ENCODE measurements around the gene NPIPA2.
"Not testable (repeated sequence)": the region's sequence is repeated elsewhere in the genome, so short reads cannot be mapped to it uniquely, and the experiment has no call there.

NPIPA2 gene

DNA sequence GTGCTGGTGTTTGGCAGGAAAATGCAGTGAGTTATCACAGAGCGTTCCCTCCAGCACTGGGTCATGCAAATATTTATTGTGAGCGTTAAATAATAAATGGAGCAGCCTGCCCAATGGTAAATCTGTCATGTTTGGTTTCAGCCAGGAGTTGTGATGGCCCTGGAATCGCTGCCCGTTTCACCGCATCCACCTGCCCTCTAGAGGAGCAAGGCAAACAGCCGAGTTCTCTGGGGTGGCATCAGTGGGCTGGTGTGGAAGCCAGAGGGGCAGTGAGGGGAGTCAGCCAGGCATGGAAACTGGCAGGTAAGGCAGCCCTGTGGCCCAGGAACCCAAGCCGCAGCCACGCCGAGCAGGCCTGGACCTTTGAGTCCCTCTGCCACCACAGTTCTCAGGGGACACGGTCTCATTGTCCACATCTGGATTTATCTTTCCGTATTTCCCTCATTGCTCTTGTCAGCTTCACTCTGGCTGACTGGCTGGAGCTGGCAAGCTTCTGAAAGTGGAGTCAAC lies 37.1 kb downstream of the NPIPA2 start:
- H3K9me3 ChIP-seq (ENCODE audit: control insufficient read depth, insufficient read depth, low read depth, low read length); H3K36me3 ChIP-seq (ENCODE audit: control insufficient read depth, insufficient read depth, low read length); H3K9ac ChIP-seq (ENCODE audit: low read length); H3K27me3 ChIP-seq (ENCODE audit: control insufficient read depth, insufficient read depth, low read length); H3K4me3 ChIP-seq (ENCODE audit: low read depth, low read length); H3K27ac ChIP-seq (ENCODE audit: low read depth, low read length); H3K4me1 ChIP-seq (ENCODE audit: control insufficient read depth, insufficient read depth, low read length): not testable (repeated sequence)

DNA sequence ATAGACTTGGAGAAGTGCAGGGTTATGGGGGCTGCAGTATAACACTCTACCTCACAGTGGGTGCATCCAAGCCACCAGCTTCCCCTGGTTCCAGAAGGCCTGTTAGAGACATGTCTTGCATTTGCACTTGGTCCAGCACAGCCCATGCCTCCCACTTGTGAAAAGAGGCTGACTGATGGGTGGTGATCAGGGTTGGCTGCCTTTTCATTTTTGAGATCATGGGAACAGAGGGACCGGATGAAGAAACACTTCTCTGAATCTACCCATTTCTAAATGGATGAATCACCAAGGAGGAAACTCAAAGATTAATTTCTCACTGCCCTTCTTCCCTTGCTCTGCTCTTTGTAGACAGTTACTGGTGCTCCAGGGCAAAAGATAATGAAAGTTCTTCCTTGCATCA lies 43.8 kb downstream of the NPIPA2 start:
- not testable (repeated sequence) for H3K36me3 ChIP-seq (ENCODE audit: control insufficient read depth, insufficient read depth, low read length); H3K27me3 ChIP-seq (ENCODE audit: control insufficient read depth, insufficient read depth, low read length); H3K9me3 ChIP-seq (ENCODE audit: control insufficient read depth, insufficient read depth, low read depth, low read length); H3K4me3 ChIP-seq (ENCODE audit: low read depth, low read length); H3K9ac ChIP-seq (ENCODE audit: low read length); H3K4me1 ChIP-seq (ENCODE audit: control insufficient read depth, insufficient read depth, low read length); H3K27ac ChIP-seq (ENCODE audit: low read depth, low read length)

DNA sequence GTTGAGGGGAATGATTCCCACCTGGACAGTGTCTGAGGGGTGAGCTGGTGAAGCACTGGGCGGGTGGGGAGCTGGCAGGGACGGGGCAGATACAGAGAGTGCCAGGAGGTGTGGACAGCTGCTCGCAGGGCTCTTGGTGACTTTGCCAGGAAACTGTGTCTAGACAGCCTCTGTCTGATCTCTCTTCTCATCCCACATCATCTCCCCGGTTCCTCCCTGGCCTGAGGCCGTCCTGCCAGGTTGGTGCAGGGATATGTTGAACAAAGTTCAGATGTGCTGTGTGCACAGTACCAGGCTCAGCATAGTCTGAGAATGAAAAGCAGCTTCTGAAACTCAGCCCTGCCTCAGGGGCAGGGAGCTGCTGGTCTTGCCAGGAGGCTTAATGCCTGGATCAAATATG lies 47.2 kb downstream of the NPIPA2 start:
- H3K9ac ChIP-seq (ENCODE audit: low read length); H3K9me3 ChIP-seq (ENCODE audit: control insufficient read depth, insufficient read depth, low read depth, low read length); H3K27me3 ChIP-seq (ENCODE audit: control insufficient read depth, insufficient read depth, low read length); H3K27ac ChIP-seq (ENCODE audit: low read depth, low read length); H3K4me1 ChIP-seq (ENCODE audit: control insufficient read depth, insufficient read depth, low read length); H3K36me3 ChIP-seq (ENCODE audit: control insufficient read depth, insufficient read depth, low read length); H3K4me3 ChIP-seq (ENCODE audit: low read depth, low read length): not testable (repeated sequence)

DNA sequence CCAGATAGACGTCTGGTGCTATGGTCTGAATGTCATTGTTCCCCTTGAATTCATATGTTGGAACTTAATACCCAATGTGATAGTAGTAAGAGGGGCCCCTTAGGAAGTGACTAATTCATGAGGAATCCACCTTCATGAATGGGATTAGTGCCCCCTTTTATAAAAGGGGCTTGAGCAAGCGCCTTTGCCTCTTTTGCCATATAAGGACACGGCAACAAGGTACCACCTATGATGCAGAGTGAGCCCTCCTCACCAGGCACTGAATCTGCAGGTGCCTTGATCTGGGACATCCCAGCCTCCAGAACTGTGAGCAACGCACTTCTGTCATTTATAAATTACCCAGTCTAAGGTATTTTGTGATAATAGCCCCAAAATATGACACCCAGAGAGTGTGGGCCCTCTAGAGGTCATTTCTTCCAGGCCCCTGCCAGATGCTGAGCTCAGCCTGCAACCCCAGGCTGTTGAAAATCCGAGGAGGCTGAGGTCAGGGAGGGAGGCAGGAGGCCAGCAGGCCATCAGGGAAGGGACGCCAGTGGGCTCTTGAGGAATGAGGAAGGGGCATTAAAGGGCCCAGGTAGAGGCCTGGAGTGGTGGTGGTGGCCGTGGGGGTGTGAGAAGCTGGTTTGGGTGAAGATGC lies 48.1 kb downstream of the NPIPA2 start:
- not testable (repeated sequence) for H3K4me3 ChIP-seq (ENCODE audit: low read depth, low read length); H3K36me3 ChIP-seq (ENCODE audit: control insufficient read depth, insufficient read depth, low read length); H3K27me3 ChIP-seq (ENCODE audit: control insufficient read depth, insufficient read depth, low read length); H3K4me1 ChIP-seq (ENCODE audit: control insufficient read depth, insufficient read depth, low read length); H3K9ac ChIP-seq (ENCODE audit: low read length); H3K9me3 ChIP-seq (ENCODE audit: control insufficient read depth, insufficient read depth, low read depth, low read length); H3K27ac ChIP-seq (ENCODE audit: low read depth, low read length)

DNA sequence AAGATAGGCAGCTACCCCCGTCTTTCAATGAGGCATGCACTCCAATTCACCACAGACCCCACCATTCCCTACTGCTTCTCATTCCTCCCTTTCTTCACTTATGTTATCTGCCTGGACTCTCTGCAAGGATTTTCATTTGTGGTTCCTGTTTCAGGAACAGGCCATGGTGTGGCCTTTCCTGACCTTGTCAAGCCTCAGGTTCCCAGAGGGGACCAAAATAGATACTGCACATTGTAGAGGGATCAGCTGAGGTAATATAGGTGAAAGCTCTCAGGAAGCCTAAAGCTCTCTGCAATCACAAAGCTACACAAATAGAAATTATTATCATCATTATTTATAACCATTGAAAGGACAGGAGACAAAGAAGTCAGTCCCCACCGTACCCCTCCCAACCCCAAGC lies 50.6 kb downstream of the NPIPA2 start:
- not testable (repeated sequence) for H3K27ac ChIP-seq (ENCODE audit: low read depth, low read length); H3K4me3 ChIP-seq (ENCODE audit: low read depth, low read length); H3K9ac ChIP-seq (ENCODE audit: low read length); H3K27me3 ChIP-seq (ENCODE audit: control insufficient read depth, insufficient read depth, low read length); H3K9me3 ChIP-seq (ENCODE audit: control insufficient read depth, insufficient read depth, low read depth, low read length); H3K4me1 ChIP-seq (ENCODE audit: control insufficient read depth, insufficient read depth, low read length); H3K36me3 ChIP-seq (ENCODE audit: control insufficient read depth, insufficient read depth, low read length)

DNA sequence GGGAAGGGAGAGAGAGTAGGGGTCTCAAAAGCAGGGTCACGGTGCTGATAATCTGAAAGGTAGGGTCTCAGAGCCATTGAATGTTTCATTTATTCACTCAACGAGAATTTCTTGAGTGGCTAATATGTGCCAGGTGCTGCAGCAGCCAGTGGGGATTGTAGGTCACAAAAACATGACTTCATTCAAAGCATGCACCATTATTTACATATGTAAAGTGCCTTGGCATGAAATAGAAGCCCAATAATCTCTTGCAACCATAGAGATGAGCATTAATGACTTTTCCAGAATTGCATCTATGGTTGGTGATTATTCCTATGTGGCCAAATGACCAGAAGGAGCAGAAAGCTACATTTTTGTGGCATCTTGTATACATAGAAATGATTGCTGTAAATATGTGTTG lies 55.2 kb downstream of the NPIPA2 start:
- not testable (repeated sequence) for H3K4me3 ChIP-seq (ENCODE audit: low read depth, low read length); H3K36me3 ChIP-seq (ENCODE audit: control insufficient read depth, insufficient read depth, low read length); H3K27ac ChIP-seq (ENCODE audit: low read depth, low read length); H3K9me3 ChIP-seq (ENCODE audit: control insufficient read depth, insufficient read depth, low read depth, low read length); H3K9ac ChIP-seq (ENCODE audit: low read length); H3K4me1 ChIP-seq (ENCODE audit: control insufficient read depth, insufficient read depth, low read length); H3K27me3 ChIP-seq (ENCODE audit: control insufficient read depth, insufficient read depth, low read length)

DNA sequence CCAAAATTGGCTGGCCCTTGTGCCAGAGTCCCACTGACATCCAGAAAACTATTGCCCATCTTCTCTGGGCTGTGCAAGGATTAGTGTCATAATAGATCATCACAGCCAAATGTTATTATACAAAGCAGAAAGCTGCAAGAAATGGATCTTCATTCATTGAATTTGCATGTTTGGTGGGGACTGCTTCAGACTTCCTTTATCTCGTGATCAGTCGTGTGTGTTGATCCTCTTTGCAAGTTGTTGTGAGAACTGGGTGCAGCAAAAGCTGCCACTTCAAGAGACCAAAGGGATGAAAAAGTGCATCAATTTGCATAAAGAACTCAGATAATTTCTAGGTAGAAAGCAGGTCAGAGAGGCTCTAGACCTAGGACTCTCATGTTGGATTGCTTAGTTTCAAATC lies 61.2 kb downstream of the NPIPA2 start:
- not testable (repeated sequence) for H3K4me3 ChIP-seq (ENCODE audit: low read depth, low read length); H3K4me1 ChIP-seq (ENCODE audit: control insufficient read depth, insufficient read depth, low read length); H3K9ac ChIP-seq (ENCODE audit: low read length)

DNA sequence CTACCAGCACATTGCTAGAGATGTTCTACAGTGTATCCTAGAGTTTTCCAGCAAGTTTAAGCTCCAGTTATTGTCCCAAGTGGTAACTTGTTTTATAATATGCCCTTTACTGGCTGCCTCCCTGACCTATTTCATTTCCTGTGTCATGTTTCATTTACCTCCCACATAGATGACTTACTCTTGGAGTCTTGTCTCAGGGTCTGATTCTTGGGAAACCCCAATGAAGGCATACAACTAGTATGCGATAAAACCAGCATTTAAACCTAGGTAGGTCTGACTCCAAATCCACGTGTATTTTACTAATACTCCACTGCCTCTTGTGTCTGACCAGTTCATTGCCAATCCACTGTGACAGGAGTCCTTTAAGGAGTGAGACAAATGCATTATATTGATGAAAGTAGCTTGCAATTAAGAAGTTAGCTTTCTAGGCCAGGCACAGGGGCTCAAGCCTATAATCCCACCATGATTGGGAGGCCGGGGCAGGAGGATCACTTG lies 64.9 kb downstream of the NPIPA2 start:
- not testable (repeated sequence) for H3K4me3 ChIP-seq (ENCODE audit: low read depth, low read length); H3K4me1 ChIP-seq (ENCODE audit: control insufficient read depth, insufficient read depth, low read length); H3K36me3 ChIP-seq (ENCODE audit: control insufficient read depth, insufficient read depth, low read length); H3K9me3 ChIP-seq (ENCODE audit: control insufficient read depth, insufficient read depth, low read depth, low read length); H3K27ac ChIP-seq (ENCODE audit: low read depth, low read length); H3K9ac ChIP-seq (ENCODE audit: low read length); H3K27me3 ChIP-seq (ENCODE audit: control insufficient read depth, insufficient read depth, low read length)

More for the DNA sequence above, 61.2 kb downstream of the NPIPA2 start:
- H3K36me3 ChIP-seq (ENCODE audit: control insufficient read depth, insufficient read depth, low read length); H3K9me3 ChIP-seq (ENCODE audit: control insufficient read depth, insufficient read depth, low read depth, low read length); H3K27me3 ChIP-seq (ENCODE audit: control insufficient read depth, insufficient read depth, low read length); H3K27ac ChIP-seq (ENCODE audit: low read depth, low read length): not testable (repeated sequence)

DNA sequence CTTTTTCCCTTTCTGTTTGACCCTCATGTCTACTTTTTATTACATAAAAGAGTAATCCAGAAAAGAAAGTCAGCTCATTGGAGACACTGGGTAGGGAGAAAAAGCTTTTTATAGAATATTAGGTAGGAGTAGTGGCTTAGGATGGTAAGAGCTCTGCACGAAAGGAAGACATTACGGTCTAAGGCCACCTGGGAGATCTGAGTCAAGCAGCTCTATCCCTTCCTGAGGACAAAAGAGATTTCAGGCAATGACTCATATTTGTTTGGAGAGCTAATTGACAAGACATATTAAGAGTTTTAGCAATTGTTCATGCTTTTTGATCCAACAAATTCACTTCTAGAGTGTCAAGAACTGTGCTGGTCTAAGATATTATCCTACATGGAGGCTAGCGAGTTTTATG lies 71.6 kb downstream of the NPIPA2 start:
- H3K9me3 ChIP-seq (ENCODE audit: control insufficient read depth, insufficient read depth, low read depth, low read length); H3K9ac ChIP-seq (ENCODE audit: low read length); H3K4me1 ChIP-seq (ENCODE audit: control insufficient read depth, insufficient read depth, low read length); H3K27ac ChIP-seq (ENCODE audit: low read depth, low read length); H3K4me3 ChIP-seq (ENCODE audit: low read depth, low read length); H3K27me3 ChIP-seq (ENCODE audit: control insufficient read depth, insufficient read depth, low read length); H3K36me3 ChIP-seq (ENCODE audit: control insufficient read depth, insufficient read depth, low read length): not testable (repeated sequence)
